NCI-H748 (cell line): ENCODE data around the gene DNAH9.

Experiments used
- DNase-seq: peaks from one replicate; lab custom pipeline; 2025; ENCODE audit not compliant: unreplicated experiment; lab: John Stamatoyannopoulos, UW

DNAH9 gene

DNA sequence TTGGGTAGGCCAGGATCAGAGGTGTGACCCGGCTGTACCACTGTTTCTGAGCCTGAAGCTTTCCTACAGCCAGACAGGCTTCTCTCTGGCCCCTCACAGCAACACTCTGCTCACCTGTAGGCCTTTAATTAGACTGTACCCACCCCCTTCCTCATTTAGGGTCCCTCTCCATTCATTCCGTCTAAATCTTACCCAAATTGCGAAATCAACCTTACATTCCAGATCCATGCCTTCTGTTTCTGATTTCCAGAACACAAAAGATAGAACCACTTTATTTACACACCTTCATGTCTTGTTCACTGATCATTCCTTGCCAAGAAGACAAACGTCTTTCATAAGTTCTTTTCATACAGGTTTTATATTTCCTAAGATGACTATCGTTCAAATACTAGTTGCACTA is 238.2 kb downstream of the DNAH9 start:
- no peak for DNase-seq

DNA sequence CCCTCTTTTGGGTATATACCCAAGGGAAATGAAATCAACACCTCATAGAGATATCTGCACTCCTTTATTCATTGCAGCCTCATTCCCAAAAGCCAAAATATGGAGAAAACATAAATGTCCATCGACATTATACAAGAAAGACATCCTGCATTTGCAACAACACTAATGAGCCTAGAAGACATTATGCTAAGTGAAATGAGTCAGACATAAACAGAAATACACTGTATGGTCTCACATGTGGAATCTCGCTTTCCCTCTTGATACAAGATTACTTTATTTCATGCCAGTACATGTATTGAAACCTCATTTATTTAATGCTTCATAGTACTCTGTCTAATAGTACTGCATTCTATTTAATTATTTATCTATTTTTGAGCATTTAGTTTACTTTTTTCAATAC is 241.8 kb downstream of the DNAH9 start:
- DNase-seq = no peak

DNA sequence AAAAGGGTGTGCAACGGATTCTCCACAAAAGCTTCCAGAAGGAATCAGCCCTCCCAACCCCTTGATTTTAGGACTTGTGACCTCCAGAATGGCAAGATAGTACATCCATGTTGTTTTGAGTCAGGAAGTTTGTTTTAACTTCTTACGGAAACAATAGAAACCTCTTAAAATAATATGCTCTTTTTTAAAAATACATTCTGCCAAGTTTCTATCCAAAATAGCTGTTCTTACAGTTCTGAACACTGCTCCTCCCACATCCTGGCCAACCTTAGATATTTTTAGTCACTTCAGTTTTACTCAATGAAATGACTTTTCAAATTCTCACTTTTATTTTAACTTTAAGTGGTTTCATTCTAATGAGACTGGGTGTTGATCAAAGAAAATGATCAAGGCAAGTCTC is 242.6 kb downstream of the DNAH9 start:
- DNase-seq = no peak

DNA sequence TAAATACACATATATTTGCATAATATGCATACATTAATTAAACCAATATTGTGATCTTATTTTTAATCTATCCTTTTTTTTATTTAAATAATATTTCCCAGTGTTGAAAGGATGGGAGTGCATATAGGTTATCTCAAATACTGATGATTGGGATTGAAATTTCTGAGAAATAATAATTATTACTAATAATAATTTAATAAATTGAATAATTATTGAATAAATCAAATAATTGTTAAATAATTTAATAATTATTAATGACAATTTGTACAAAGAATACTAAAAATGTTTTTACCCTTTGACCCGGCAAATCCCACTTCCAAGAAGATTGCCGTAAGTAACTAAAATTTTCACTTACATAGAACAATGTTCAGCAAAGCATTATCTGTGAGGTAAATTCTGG is 250.1 kb downstream of the DNAH9 start:
- DNase-seq = no peak

GRCh38 chr17:11852231-11852630 is 254.0 kb downstream of the DNAH9 start:
- no peak for DNase-seq

- no peak for DNase-seq
These were observed 254.6 kb downstream of the DNAH9 start for GRCh38 chr17:11852912-11853311.

GRCh38 chr17:11853321-11854151 is 255.3 kb downstream of the DNAH9 start:
- no peak for DNase-seq

- no peak for DNase-seq
These were observed 257.0 kb downstream of the DNAH9 start for GRCh38 chr17:11855306-11855705.

DNA sequence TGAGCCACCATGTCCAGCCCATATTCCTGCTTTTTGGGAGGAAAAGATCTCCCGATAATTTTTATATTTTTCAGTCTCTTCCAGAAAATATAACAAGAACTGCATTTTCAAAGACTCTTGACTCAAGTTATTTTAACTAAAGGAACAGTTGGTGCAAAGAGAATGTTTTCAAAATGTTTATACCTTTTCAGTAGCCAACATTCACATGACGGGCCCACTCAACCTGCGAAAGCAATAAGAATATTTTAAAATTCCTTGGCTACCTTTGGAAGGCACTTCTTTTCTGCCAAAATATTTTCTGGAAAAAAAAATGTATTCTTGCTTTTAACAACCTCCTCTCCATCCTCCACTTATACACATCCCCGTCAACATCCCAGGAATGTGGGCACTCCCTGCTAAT is 258.7 kb downstream of the DNAH9 start:
- DNase-seq = no peak

GRCh38 chr17:11869680-11870394 is 271.6 kb downstream of the DNAH9 start:
- DNase-seq = no peak

GRCh38 chr17:11871773-11872172 is 273.5 kb downstream of the DNAH9 start:
- no peak for DNase-seq

DNA sequence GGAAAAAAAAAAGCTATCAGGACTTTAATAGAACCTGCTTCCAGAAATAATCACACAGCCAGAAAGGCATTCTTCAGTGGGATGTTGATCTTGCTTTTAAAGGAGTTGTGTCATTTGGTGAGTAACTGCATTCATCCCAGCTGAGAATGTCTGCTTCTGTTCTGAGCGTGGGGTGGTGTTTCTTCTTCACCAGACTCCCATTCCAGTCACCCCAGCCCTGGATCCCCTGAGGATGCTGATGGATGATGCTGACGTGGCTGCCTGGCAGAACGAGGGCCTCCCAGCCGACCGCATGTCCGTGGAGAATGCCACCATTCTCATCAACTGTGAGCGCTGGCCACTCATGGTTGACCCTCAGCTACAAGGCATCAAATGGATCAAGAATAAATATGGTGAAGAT is 276.5 kb downstream of the DNAH9 start:
- DNase-seq = no peak

GRCh38 chr17:11880714-11881113 is 282.4 kb downstream of the DNAH9 start:
- DNase-seq = peak; percentile 38

GRCh38 chr17:11882716-11883115 is 284.4 kb downstream of the DNAH9 start:
- no peak for DNase-seq

GRCh38 chr17:11885051-11885450 is 286.8 kb downstream of the DNAH9 start:
- no peak for DNase-seq

- no peak for DNase-seq
These were observed 291.0 kb downstream of the DNAH9 start for GRCh38 chr17:11889266-11889665.

- DNase-seq = no peak
These were observed 295.6 kb downstream of the DNAH9 start for GRCh38 chr17:11893862-11894261.

DNA sequence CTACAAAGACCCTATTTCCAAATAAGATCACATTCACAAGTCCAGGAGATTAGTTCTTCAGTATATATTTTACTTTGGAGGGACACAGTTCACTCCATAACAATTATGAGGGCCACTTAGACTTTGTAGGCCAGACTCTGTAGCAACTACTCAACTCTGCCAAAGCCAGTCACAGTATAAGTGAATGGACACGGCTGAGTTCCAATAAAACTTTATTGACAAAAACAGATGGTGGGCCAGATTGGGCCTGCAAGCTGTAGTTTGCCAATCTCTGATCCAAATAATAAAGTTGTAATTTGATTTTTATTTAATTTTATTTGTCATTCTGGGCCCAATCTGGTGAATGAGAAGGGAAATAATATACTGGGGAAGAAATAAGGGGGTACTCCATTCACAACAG is 297.9 kb downstream of the DNAH9 start:
- no peak for DNase-seq

DNA sequence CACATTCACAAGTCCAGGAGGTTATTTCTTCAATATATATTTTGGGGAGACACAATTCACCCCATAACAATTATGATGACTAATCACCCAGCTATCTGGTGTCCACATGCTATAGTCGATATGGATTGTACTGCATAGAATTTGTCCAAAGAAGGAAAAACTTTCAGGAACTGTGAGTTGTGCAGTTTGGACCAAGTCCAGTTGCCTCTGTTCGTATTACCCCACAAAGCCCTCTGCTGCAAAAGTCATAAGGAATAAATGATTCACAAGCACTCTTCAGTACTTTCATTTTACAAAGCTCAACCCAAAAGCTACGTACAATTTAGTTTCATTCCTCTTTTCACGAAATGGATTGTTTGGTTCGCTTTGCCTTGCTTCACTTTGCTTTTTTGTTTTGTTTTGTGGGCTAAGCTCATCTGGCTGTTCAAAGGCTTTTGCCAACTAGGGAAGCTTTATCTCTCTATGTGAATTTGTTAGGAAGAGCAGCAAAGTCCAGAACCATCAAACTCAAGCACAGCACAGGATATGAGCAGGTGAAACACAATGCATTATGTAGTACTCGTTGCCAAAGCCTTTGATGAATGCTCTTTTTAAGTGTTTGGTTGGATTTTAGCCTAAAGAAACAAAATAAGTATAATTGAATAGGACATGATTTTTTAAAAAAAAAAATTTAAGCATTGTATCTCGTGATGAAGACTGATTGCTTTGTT is 300.4 kb downstream of the DNAH9 start:
- no peak for DNase-seq

GRCh38 chr17:11899537-11899942 is 301.3 kb downstream of the DNAH9 start:
- no peak for DNase-seq

DNA sequence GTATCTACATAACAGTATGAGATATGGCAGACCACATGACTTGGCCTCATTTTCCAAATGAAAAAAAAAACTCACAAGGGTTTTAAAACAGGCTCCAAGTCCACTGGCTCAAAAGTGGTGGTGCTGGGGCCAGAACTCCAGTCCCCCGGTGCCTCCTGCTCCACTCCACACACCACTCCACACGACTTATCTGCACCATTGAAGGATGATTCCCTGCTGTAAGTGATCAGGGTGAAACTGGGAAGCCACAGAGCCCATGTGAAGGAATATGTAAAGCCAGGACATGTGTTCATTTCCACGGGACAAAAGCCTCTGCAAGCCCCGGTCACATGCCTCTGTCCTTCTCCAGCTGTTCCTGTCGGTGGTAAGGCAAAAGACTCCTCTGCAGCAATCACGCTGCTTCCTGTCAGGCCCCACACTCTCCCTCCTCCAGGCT is 301.8 kb downstream of the DNAH9 start:
- no peak for DNase-seq

- no peak for DNase-seq
These were observed 302.4 kb downstream of the DNAH9 start for GRCh38 chr17:11900655-11901054.
